IMR-90 (cell line): ENCODE results near the gene NEO1. TPM values are rescaled to one million over a fixed set of nuclear protein-coding genes. Genes with fewer than 3 reads are reported as not detected.

Experiments
- ATAC-seq: fragments of 200-7000 bp; cut with Tn5 transposase; 2 replicates; pipeline ENCODE4 v1.9.1; 2020; ENCODE audit warnings: low read depth, mild to moderate bottlenecking, moderate library complexity
- BruUV-seq: library from RNA; stranded (reverse); fragments of 400-500 nt; replicated peaks from 2 replicates; lab custom pipeline; 2021; lab: Mats Ljungman, UMichigan
- CTCF ChIA-PET: fragments of 300-600 bp; formaldehyde crosslinking; extraction: SDS; loops from one replicate; lab custom pipeline; 2021; ENCODE audit warnings: antibody characterized with exemption; lab: Yijun Ruan, JAX
- POLR2A ChIA-PET: fragments of 300-600 bp; sonication (Branson Sonifier 250); formaldehyde crosslinking; loops from one replicate; lab custom pipeline; 2022; ENCODE audit warnings: antibody characterized with exemption; ENCODE audit not compliant: unreplicated experiment; lab: Charles Lee
- DNase-seq: peaks from one replicate; pipeline ENCODE4 v3.0.0; 2013
- H2AFZ ChIP-seq: replicated peaks from 2 replicates; pipeline ENCODE3; 2013; ENCODE audit warnings: low read length, mild to moderate bottlenecking; ENCODE audit not compliant: poor library complexity
- H2AK5ac ChIP-seq: 2 replicates; pipeline ENCODE4 v1.6.1; 2013; ENCODE audit warnings: low read depth, low read length, inconsistent platforms
- H2AK9ac ChIP-seq: replicated peaks from 2 replicates; pipeline ENCODE3; 2013; ENCODE audit warnings: mild to moderate bottlenecking, low read depth, low read length, moderate library complexity; ENCODE audit not compliant: poor library complexity
- H2BK120ac ChIP-seq: 2 replicates; pipeline ENCODE4 v1.6.1; 2013; ENCODE audit warnings: low read depth, low read length, inconsistent platforms
- H2BK15ac ChIP-seq: 3 replicates; pipeline ENCODE4 v1.6.1; 2013; ENCODE audit warnings: low read depth, low read length, inconsistent platforms
- H2BK20ac ChIP-seq: 2 replicates; pipeline ENCODE4 v1.6.1; 2013; ENCODE audit warnings: low read depth, mild to moderate bottlenecking, inconsistent platforms, low read length, moderate library complexity
- H2BK5ac ChIP-seq: 2 replicates; pipeline ENCODE4 v1.6.1; 2013; ENCODE audit warnings: mild to moderate bottlenecking, low read depth, low read length, inconsistent platforms; ENCODE audit not compliant: poor library complexity, severe bottlenecking
- H3K14ac ChIP-seq: replicated peaks from 2 replicates; pipeline ENCODE4 v1.6.1; 2013; ENCODE audit warnings: low read depth, low read length, inconsistent platforms
- H3K18ac ChIP-seq: 2 replicates; pipeline ENCODE4 v1.6.1; 2013; ENCODE audit warnings: low read depth, low read length, control low read depth
- H3K23ac ChIP-seq: 2 replicates; pipeline ENCODE4 v1.6.1; 2013; ENCODE audit warnings: low read depth, low read length, inconsistent platforms
- H3K27ac ChIP-seq: 2 replicates; pipeline ENCODE4 v1.5.1; 2013; ENCODE audit warnings: mild to moderate bottlenecking, control low read depth, low read length; ENCODE audit not compliant: insufficient read depth
- H3K27me3 ChIP-seq: 2 replicates; pipeline ENCODE4 v1.6.1; 2013; ENCODE audit warnings: low read length; ENCODE audit not compliant: control insufficient read depth, insufficient read depth
- H3K36me3 ChIP-seq: 2 replicates; pipeline ENCODE4 v1.6.1; 2013; ENCODE audit warnings: low read length, mixed read lengths; ENCODE audit not compliant: control insufficient read depth, insufficient read depth
- H3K4ac ChIP-seq: 2 replicates; pipeline ENCODE4 v1.6.1; 2013; ENCODE audit warnings: low read depth, low read length, inconsistent platforms
- H3K4me1 ChIP-seq: 2 replicates; pipeline ENCODE4 v1.6.1; 2013; ENCODE audit warnings: low read length, mixed read lengths; ENCODE audit not compliant: control insufficient read depth, insufficient read depth
- H3K4me2 ChIP-seq: 2 replicates; pipeline ENCODE4 v1.6.1; 2013; ENCODE audit warnings: low read depth, mild to moderate bottlenecking, control low read depth, low read length, moderate library complexity
- H3K4me3 ChIP-seq: 2 replicates; pipeline ENCODE4 v1.5.1; 2013; ENCODE audit warnings: low read depth, mild to moderate bottlenecking, control low read depth, low read length, moderate library complexity; ENCODE audit not compliant: insufficient read depth
- H3K56ac ChIP-seq: 2 replicates; pipeline ENCODE4 v1.6.1; 2013; ENCODE audit warnings: low read length, inconsistent platforms; ENCODE audit not compliant: insufficient read depth; ENCODE audit errors: extremely low read depth
- H3K79me1 ChIP-seq, 2 experiments: 2 replicates each; pipeline ENCODE4 v1.6.1; 2013; ENCODE audit warnings: low read length in 2 of 2, inconsistent platforms in 1 of 2, low read depth in 1 of 2
- H3K9ac ChIP-seq: 2 replicates; pipeline ENCODE4 v1.6.1; 2013; ENCODE audit warnings: low read depth, low read length, control low read depth
- H3K9me1 ChIP-seq: 2 replicates; pipeline ENCODE4 v1.6.1; 2013; ENCODE audit warnings: low read length, inconsistent platforms; ENCODE audit not compliant: insufficient read depth
- H3K9me3 ChIP-seq: 2 replicates; pipeline ENCODE4 v1.6.1; 2013; ENCODE audit warnings: low read length; ENCODE audit not compliant: control insufficient read depth, insufficient read depth
- H4K20me1 ChIP-seq: 2 replicates; pipeline ENCODE4 v1.6.1; 2013; ENCODE audit warnings: low read length, inconsistent platforms; ENCODE audit not compliant: insufficient read depth
- H4K5ac ChIP-seq: 2 replicates; pipeline ENCODE4 v1.6.1; 2013; ENCODE audit warnings: mild to moderate bottlenecking, low read depth, low read length, control low read depth
- H4K8ac ChIP-seq, 2 experiments: 2 replicates each; pipeline ENCODE4 v1.6.1; 2013; ENCODE audit warnings: low read depth in 2 of 2, low read length in 2 of 2, control low read depth in 1 of 2, inconsistent platforms in 1 of 2
- H4K91ac ChIP-seq: 2 replicates; pipeline ENCODE4 v1.6.1; 2013; ENCODE audit warnings: low read depth, low read length, inconsistent platforms; ENCODE audit not compliant: insufficient read depth
- BHLHE40 ChIP-seq: fragments of 150-350 bp; IDR thresholded peaks from 2 replicates; pipeline ENCODE4 v1.6.1; 2016; ENCODE audit warnings: mild to moderate bottlenecking, low read depth, low read length
- MAFK ChIP-seq: IDR thresholded peaks from 2 replicates; pipeline ENCODE4 v1.6.1; 2012; ENCODE audit warnings: low read depth, low read length, improper control_type of control experiment
- NFE2L2 ChIP-seq: fragments of 150-350 bp; IDR thresholded peaks from 2 replicates; pipeline ENCODE4 v1.6.1; 2016; ENCODE audit warnings: low read depth, mild to moderate bottlenecking, low read length
- RAD21 ChIP-seq: IDR thresholded peaks from 2 replicates; pipeline ENCODE4 v1.6.1; 2012; ENCODE audit warnings: low read length, improper control_type of control experiment
- WGBS, 2 experiments: methylation state at CpG; one replicate each; pipeline versions ENCODE4 v1.1.5 to v1.1.7; 2013; ENCODE audit warnings: missing lambda C conversion rate in 2 of 2; ENCODE audit not compliant: insufficient read length in 1 of 2; ENCODE audit errors: extremely low coverage in 2 of 2; 5-methylcytosine and 5-hydroxymethylcytosine counted together
- dilution Hi-C: fragments of 300-500 bp; cut with HindIII; formaldehyde crosslinking; loops from one replicate; pipeline ENCODE4 v1.14.3; 2018; ENCODE audit warnings: low sequenced_read_pairs; ENCODE audit not compliant: unreplicated experiment
- in situ Hi-C: fragments of 300-500 bp; cut with MboI; formaldehyde crosslinking; loops from 3 replicates; pipeline ENCODE4 v1.14.3; 2019; ENCODE audit warnings: low sequenced_read_pairs, inconsistent platforms, mixed read lengths
- intact Hi-C: fragments of 100-400 bp; cut with micrococcal nuclease; formaldehyde crosslinking; loops from 2 replicates; pipeline ENCODE4 v1.10.0; 2022
- polyA plus RNA-seq, 3 experiments: library from polyadenylated mRNA; depleted of rRNA; stranded (reverse); fragments of >200 nt; gene quantifications; 2 replicates each; pipeline ENCODE4 v1.2.3, GENCODE V29; 2012; ENCODE audit warnings: low replicate concordance in 1 of 3
- total RNA-seq: library from RNA; depleted of rRNA; stranded (reverse); fragments of >200 nt; gene quantifications from 2 replicates; pipeline ENCODE4 v1.2.3, GENCODE V29; 2012

Gene NEO1
- total and polyA plus RNA-seq, 2 of the 4 experiments (the other 2 are of a cell fraction): 16.3 to 18.5 TPM

- Histone ChIP-seq H2BK120ac (no peak overlapping the region), H4K8ac (no peak overlapping the region), H3K27ac (no peak overlapping the region), H3K56ac (no peak overlapping the region), H3K27me3 (no peaks in the 10 kb centered on the region), H3K36me3 (peaks cover 11% of the 10 kb centered on the region), H3K18ac (no peak overlapping the region), H2BK20ac (no peak overlapping the region), H4K20me1 (no peaks in the 10 kb centered on the region), H2BK5ac (no peak overlapping the region), H3K4me2 (no peak overlapping the region), H3K23ac (no peak overlapping the region), H4K5ac (no peak overlapping the region), H4K91ac (no peak overlapping the region), H3K79me1 (no peaks in the 10 kb centered on the region), H3K9me1 (no peaks in the 10 kb centered on the region), H3K4me3 (no peak overlapping the region), H2AFZ (no peak overlapping the region), H2AK9ac (no peak overlapping the region), H2AK5ac (no peak overlapping the region), H3K9me3 (no peaks in the 10 kb centered on the region), H3K14ac (no peak overlapping the region), H2BK15ac (no peak overlapping the region), H3K4me1 (no peaks in the 10 kb centered on the region), H3K4ac (no peak overlapping the region), H3K9ac (no peak overlapping the region)
- POLR2A ChIA-PET: no interaction called here
- in situ Hi-C loops (no loop called here), dilution Hi-C loops (no loop called here), intact Hi-C loops (no loop called here)
- TF ChIP-seq BHLHE40 (no peak), NFE2L2 (no peak), MAFK (no peak), RAD21 (no peak)
- DNase-seq (no peak), ATAC-seq (no peak)
- no TSS peak for BruUV-seq
- CTCF ChIA-PET: no interaction called here
- WGBS, 2 experiments: 100% methylated on average over 1 of the region's 5 CpGs; no CpG with 5 or more reads in 1 of the 2 experiments
Measured at GRCh38 chr15:73258271-73259108, 206.2 kb downstream of the NEO1 start.
